Suppressor macrophage (primary cell): ENCODE data around the gene HOXD8.

ENCODE experiments used
- DNase-seq, 4 experiments: peaks; one replicate each; pipeline ENCODE4 v3.0.0-alpha.2; 2020 to 2022

HOXD8 gene

GRCh38 chr2:176103742-176104315 is 25.7 kb upstream of the HOXD8 start:
- DNase-seq: no peak

- peak in 1 of 4 experiments; percentile 9 for DNase-seq
Measured at GRCh38 chr2:176104316-176105077, 25.0 kb upstream of the HOXD8 start.

- no peak for DNase-seq
Measured at GRCh38 chr2:176105078-176105729, 24.3 kb upstream of the HOXD8 start.

GRCh38 chr2:176105730-176106580 is 23.6 kb upstream of the HOXD8 start:
- no peak for DNase-seq

- DNase-seq: peak in 1 of 4 experiments; percentile 22
Measured at GRCh38 chr2:176106581-176107539, 22.6 kb upstream of the HOXD8 start, which contains the start of gene HOXD11. HOXD11 (plus strand) TSS chr2:176107280; CDS start chr2:176107356, 76 bp downstream.

GRCh38 chr2:176107731-176108181 is 21.7 kb upstream of the HOXD8 start:
- peak in 1 of 4 experiments; percentile 36 for DNase-seq

GRCh38 chr2:176109192-176109901 is 20.2 kb upstream of the HOXD8 start:
- no peak for DNase-seq

- no peak for DNase-seq
Measured at GRCh38 chr2:176109946-176110345, 19.6 kb upstream of the HOXD8 start.

- DNase-seq: no peak
Measured at GRCh38 chr2:176110415-176111308, 18.8 kb upstream of the HOXD8 start.

- DNase-seq: peak; percentile 35 to 54 (median 42)
Measured at GRCh38 chr2:176111309-176111663, 18.2 kb upstream of the HOXD8 start.

- no peak for DNase-seq
Measured at GRCh38 chr2:176111846-176112374, 17.6 kb upstream of the HOXD8 start.

GRCh38 chr2:176112375-176113302 is 16.9 kb upstream of the HOXD8 start:
- DNase-seq: no peak

GRCh38 chr2:176114120-176114929 is 15.2 kb upstream of the HOXD8 start:
- DNase-seq: no peak

GRCh38 chr2:176114930-176115625 is 14.4 kb upstream of the HOXD8 start:
- no peak for DNase-seq

GRCh38 chr2:176115883-176116813 is 13.4 kb upstream of the HOXD8 start, which contains the start of gene HOXD10:
HOXD10 (plus strand) TSS chr2:176116778; CDS start chr2:176116834, 56 bp downstream.
- DNase-seq: no peak
